GM19238 (cell line): ENCODE data around the gene STT3A.

Experiments
- DNase-seq: peaks from one replicate; pipeline ENCODE4 v3.0.0; 2011; ENCODE audit warnings: low spot score; ENCODE audit not compliant: insufficient read length

The STT3A gene

DNA sequence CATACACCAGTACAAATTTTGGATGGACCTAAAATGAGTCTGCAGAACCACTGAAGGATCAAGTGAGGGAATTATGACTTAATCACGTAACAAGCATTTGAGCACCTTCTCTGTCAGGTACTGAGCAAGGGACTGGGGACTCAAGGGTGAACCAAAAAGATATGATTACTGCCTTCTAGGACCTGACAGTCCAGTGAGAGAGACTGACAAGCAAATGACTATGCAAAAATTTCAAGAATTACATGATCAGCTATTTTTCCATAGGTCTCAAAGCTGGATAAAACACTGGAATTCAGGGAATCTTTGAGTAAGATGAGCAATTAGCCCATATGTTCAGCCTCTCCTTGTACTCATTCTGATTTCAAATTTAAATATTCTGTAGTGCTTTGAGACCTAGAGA, 5.2 kb upstream of the STT3A start:
- DNase-seq: no peak

DNA sequence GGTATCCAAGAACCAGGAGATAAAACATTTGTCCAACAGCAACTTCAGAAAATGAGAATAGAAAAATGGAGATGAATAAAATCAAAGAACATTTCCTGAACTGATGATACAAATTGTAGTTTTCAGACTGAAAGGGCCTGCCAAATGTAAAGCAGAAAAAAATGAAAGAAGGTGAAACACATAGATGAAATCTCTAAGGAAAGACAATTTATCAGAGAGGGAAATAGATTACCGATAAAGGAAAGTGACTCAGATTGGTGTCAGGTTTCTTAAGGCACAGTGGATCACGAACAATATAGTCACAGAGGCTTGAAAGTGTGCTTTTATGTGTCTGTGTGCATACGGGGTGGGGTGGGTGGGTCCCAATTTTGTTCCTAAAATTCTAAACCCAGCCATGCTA, 4.1 kb upstream of the STT3A start:
- no peak for DNase-seq

DNA sequence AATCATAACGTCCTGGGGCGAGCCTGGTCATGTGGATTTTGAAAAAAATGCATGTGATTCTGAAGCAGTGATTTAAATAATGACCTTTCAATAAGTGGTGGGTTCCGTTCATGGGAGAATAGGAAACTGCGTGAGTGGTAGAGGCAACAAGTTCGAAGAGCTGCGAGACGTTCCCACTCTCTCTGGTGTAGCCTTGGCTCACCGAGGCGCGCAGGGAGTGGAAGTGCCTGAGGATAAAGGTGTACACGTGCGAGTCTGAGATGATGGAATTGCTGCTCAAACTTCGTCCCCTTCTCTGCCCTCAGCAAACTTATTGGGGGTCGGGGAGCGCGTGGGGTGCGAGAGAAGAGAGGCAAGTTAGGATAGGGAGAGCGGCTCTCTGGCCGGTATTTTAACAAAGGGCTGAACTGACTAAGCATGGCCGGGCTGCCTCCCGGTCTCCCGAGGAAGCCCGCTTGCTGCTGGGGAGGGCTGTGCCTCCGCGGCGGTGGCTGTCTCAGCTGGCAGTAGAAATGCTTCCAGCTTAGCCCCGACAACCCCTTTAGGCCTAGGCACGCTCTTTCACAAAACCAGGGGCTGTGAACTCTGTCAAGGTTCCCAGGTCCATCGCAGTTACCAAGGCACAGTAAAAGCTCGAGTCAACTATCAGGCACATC, 875 bp upstream of the STT3A start:
- no peak for DNase-seq

DNA sequence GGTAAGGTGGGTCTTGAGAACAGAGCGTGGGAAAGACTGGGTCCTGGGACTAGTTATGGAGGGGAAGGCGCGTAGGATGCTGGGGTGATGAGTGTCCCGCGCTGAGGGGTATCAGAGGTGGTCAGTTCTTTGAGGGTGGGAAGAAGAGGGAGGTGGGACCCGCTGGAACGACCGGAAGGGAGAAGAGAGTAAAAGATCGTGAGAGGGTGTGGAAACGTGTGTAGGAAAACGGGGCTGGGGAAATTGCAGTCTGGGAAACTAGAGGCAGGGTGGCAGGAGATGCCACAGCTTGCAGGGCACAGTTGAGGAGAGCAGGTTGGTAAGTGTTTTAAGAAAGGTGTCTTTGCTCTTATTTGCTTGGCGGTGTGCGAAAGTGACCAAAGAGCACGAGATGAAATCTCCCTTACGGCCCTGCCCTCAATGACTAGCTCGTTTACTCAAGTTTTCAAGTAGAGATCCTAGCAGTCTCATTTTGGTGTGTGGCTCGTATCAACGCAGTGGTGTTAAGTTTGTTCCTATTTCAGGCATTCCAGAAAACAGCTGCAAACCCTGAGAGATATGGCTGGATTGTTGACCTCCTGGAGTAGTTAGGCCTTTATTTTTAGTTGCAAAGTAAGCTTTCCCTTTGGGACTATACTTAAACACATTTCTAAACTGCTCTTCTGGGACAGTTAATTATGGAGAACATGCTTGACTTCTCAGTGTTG, 615 bp downstream of the STT3A start:
- DNase-seq: no peak

DNA sequence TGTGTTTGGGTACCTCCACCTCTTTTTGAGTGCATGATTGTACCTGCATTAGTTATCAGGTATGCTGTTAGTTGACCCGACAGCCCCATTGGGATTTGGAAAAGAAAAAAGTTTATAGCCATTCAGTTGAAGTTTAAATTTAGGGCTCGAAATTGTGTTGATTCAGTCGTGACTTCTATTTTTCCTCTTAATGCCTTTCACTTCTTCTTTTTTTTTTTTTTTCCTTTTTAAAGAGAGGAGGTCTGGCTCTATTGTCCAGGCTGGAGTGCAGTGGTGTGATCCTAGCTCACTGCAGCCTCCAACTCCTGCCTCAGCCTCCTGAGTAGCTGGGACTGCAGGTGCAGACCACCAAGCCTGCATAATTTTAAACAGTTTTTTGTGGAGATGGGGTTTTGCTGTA, 2.3 kb downstream of the STT3A start:
- DNase-seq: no peak

DNA sequence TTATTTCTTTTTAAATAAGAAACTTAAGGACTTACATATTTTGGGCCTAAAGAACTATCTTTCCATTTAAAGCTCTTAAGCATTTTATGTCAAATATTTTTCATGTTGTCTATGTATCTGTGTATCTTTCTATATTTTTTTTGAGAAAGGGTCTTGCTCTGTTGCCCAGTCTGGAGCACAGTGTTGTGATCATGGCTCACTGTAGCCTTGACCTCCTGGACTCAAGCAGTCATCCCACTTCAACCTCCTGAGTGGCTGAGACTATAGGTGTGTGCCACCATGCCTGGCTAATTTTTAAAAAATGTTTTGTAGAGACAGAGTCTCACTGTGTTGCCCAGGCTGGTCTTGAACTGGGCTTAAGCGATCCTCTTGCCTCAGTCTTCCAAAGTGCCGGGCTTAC, 8.0 kb downstream of the STT3A start:
- no peak for DNase-seq

DNA sequence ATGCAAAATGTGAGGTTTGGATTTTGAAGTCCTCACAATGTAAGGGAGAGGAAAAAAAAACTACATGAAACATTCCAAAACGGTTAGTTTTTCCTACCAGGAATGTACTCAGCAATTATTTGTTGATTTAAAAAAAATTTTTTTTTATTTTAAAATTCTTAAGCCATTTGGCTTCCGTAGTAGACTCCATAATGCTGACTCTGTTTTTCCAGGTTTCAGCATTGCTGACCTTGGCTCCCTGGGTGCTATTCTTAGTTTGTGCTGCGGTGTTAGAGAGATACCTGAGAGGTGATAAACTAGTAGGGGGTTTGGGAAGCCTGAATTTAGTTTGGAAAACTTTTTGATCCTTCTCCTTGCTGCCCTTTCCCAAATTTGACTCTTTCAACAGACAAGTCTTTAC, 10.6 kb downstream of the STT3A start:
- no peak for DNase-seq

DNA sequence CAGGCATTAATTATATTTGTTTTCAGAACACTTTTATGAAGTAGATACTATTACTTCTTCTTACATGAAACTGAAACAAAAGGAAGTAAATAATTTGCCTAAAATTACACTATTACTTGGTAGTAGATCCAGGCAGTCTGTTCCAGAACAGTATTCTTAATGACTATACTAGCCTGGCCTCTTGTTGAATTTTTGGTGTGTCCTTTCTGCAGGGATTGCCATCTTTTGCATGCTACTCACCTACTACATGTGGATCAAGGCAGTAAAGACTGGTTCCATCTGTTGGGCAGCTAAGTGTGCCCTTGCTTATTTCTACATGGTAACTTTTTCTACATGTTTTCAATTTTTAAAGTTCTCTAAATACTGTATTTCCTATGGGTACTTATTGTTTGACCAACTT, 12.8 kb downstream of the STT3A start:
- no peak for DNase-seq

DNA sequence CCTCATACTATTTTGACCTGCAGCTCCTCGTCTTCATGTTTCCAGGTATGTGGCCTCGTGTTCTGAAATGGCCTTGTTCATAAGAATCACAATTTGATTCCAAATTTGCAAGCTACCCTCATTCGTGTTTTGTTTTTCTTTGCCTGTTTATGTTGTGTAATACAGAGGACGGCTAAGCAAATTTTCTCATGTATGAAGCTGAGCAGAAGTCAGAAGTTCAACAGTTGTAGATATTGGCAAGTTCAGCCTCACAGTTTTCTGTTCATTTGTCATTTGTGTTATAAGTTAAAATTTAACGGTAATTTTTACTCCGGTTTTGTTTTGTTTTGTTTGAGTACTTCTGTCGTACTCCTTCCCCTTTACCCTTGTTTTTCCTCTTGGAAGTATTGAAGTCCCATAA, 16.9 kb downstream of the STT3A start:
- DNase-seq: no peak

DNA sequence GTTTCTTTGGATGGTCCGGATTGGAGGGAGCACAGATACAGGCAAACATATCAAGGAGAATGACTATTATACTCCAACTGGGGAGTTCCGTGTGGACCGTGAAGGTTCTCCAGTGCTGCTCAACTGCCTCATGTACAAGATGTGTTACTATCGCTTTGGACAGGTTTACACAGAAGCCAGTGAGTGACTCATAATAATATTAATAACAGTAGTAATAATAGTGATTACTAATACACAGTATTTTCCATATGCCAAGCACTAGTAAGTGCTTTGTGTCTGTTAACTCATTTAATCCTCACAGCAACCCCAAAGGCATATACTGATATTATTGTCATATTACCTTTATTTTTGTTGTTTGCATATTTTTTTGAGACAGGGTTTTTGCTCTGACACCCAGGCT, 25.7 kb downstream of the STT3A start:
- no peak for DNase-seq

DNA sequence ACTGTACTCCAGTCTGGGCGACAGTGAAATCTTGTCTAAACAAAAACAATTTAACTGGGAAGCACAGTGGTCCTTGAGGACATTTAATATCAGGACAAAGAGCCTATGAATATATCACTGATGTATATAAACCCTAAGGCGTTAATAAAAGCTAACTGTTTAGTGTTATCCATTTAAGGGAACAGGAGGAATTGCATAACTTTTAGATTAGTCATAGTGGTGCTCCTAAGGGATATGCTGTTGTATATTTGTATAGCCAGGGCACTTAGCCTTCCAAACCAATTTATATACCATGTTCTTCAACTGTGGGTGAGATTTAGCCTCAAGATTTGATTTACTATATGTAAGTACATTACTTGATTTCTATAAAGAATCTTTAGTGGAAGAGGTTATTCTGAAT, 29.3 kb downstream of the STT3A start:
- DNase-seq: no peak

DNA sequence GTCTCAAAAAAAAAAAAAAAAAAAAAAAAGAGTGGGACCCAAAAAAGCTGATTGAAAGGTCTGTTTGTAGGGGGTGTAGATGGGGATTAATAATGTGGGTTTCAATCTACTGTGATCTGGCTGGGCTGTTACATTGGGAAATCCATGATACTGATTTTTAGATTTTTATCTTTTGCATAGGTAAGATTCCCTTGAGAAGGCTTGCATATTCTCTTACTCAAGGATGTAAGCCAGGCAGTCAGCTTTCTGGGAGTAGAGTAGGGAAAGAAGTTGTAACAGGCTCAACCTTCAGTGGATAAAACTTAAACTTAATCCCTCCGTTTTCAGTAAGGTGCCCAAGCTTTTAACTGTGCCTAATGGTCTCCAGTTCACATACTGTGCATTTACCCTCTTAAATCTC, 30.4 kb downstream of the STT3A start:
- DNase-seq: no peak

DNA sequence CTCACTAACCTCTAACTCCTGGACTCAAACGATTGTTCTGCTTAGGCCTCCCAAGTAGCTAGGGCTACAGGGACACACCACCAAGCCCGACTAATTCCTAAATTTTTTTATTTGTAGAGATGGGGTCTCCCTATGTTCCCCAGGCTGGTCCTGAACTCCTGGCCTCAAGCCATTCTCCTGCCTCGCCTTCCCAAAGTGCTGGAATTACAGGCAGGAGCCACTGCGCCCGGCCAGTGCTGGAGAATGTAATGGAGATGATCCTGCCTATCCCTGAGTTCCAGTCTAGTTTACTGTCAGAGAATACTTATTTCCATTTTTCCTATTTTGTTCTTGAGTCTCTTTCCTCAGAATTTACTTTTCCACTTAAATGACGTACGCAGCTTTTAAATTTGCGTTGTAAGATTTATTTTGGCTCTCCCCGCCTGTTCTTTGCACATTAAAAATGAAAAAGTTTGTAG, 32.1 kb downstream of the STT3A start, which contains the start of gene CHEK1:
CHEK1 (plus strand) TSS at position 408 of the 458 bp plus-strand sequence. CDS start 1,606 bp downstream, outside the sequence.
- no peak for DNase-seq

DNA sequence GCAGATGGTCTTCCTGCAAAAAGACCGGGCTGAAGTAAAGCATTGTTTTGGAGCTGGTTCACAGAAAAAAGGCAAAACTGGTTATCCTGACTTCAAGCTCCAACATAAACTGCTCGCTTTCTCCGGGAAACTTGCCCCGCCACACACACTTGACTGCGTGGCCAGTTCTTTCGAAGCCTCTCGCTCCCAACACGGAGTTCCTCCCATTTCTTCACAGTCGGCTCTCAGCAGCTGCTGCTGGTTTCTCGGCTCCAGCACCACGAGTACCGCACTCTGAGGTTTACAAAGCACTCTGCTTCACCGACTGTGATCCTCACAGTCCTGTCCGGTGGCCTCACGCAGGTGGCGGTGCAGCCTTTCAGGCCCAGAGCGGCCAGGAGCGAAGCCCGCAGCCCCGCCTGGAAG, 32.6 kb downstream of the STT3A start:
- no peak for DNase-seq

DNA sequence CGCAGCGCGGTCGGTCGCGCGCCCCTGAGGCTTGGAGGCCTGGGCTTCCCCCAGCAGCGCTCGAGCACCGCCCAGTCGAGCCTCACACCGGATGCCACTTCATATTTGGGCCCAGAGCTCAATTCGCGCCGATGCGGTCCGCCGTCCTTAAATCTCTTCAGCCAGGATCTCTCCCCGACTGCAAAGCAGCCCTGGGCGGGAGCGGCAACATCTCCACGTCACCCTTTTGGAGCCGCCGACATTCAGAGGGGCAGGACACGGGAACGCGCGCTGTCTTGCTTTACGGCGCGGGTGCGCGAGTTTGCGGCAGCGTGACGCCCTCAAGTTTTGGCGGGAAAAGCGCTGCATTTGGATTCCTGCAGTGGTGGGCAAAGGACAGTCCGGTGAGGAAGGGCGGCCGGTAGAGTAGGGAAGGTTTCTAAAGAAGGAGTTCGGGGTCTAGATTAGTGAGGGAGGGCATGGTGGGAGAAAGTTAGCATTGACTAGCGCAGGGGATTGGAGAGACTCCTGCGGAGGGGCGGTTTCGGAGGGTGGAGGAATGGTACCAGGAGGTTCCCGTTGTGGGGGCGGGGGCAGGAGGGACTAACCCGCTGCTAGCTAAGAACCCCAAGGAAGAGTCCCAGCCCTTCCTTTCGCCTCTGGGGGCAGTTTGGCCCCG, 33.1 kb downstream of the STT3A start:
- peak; percentile 55 for DNase-seq

DNA sequence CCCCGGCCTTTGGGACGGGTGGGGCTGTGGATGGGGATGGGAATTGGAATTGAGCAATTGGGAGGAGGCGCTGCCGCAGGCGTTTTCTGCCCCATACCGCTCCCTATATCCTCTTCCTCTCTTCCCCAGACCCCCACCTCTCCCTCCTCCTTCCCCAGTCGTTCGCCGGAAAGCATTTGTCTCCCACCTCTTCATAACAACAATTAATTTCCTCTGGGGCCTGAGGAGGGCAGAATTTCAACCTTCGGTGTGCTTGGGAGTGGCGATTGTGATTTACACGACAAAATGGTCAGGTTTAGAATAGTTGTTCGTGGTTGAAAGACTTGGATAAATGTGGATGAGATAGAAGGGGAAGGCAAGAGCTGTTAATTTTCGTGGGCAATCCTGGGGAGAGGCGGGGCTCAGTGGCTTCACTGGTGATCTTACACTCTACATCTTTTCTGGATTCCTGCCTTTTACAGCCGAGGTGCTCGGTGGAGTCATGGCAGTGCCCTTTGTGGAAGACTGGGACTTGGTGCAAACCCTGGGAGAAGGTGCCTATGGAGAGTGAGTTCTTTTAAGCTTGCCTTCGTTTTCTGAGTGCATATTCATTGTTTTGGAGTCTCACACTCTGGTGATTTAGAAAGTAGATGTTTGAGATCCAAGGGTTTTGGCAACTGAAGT, 33.8 kb downstream of the STT3A start:
- DNase-seq: peak; percentile 12

DNA sequence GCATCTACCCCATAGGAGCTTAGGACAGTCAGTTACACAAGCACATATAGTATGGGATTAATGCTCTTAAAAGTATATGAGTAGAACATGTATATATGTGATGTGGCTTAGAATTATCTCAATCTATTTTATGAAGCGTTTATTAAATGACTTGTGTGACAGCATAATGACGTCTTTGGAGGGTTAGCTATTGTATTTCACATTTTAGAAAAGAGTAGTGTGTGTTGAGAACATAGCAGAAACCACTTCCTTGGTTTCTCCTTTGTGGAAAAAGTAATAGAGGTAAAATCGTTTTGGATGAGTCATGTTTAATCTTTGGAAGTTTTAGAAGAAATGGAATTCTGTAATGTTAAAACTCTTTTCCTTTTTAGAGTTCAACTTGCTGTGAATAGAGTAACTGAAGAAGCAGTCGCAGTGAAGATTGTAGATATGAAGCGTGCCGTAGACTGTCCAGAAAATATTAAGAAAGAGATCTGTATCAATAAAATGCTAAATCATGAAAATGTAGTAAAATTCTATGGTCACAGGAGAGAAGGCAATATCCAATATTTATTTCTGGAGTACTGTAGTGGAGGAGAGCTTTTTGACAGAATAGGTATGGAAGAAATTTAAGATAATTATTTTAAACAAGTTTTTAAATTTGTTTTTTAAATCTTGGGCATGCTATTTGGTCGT, 34.7 kb downstream of the STT3A start:
- no peak for DNase-seq

DNA sequence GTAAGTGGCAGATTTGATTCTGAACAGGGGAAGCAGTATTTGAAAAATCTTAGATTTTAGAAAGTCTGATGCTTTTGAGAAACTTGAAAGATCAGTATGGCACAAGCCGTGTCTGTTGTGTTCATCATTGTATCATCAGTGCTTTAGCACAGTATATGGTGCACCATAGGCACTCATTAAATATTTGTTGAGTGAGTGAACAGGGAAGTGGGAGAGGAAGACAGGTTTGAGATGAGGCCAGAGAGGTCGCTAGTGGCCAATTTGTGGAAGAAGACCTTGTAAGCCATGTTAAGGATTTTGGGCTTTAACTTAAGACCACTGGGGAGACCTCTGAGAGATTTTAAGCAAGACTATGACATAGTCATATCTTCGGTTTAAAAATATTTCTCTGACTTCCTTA, 45.2 kb downstream of the STT3A start:
- no peak for DNase-seq

DNA sequence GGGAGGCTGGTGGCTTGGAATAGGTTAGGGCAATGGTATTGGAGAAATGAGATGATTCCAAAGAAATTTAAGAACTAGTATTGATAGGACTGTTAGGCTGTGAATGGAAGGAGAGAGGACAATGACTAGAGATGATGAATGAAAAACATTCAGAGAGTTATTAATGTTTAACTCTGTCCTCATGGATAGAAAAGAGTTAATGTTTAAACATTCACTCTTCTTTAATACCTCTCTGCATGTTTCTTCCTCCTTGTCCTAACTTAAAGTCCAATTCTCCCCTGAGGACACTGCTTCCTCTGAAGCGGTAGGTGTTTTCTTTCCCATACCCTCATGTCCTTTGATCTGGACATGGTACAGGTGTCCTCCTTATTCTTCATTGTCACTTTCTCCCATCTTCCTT, 45.7 kb downstream of the STT3A start:
- DNase-seq: no peak

DNA sequence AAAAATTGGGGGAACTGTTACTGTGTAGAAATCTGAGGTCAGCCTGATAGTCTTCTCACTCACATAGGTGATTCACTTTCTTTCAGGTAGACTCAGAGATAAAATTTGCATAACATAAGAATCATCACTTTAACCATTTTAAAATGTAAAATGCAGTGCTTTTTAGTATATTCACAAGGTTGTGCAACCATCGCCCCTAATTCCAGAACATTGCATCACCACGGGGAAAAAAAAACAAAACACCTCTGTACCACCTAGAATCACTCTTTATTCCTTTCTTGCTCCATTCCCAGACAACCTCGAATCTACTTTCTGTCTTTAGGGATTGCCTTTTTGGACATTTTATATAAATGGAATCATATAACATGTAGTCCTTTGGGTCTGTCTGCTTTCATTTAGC, 53.2 kb downstream of the STT3A start:
- no peak for DNase-seq

DNA sequence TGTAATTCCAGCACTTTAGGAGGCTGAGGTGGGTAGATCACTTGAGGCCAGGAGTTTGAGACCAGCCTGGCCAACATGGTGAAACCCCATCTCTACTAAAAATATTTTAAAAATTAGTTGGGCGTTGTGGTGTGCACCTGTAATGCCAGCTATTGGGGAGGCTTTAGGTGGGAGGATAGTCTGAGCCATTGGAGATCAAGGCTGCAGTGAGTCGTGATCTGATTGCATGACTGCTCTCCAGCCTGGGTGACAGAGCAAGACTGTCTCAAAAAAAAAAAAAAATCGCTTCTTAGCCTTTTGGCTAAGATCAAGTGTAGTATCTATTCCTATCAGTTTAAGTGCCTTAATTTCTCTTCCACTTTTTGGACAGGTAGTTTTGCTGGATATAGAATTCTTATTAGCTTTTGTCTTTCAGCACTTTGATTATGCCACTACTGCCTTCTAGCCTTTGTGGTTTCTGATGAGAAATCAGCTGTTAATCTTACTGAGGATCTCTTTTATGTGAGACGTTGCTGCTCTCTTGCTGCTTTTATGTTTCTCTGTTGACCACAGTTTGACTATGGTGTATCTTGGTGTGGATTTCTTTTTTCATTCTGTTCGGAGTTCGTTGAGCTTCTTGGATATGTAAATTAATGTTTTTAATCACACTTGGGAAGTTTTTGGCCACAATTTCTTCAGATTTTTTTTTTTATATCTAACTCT, 57.0 kb downstream of the STT3A start:
- no peak for DNase-seq
